C4-2B (cell line): ENCODE data around the gene VAV3.

Source experiments
- H3K27ac ChIP-seq: fragments of 450-650 bp; 2 replicates; pipeline ENCODE4 v1.5.1; 2017
- CTCF ChIP-seq: fragments of 450-650 bp; conservative IDR thresholded peaks from 2 replicates; pipeline ENCODE4 v1.5.1; 2017; ENCODE audit warnings: mild to moderate bottlenecking
- ZFX ChIP-seq: fragments of 450-650 bp; IDR thresholded peaks from 2 replicates; pipeline ENCODE4 v1.6.1; 2017

The VAV3 gene

GRCh38 chr1:107920999-107921398, 44.0 kb downstream of the VAV3 start:
- H3K27ac ChIP-seq = no peak overlapping the region

GRCh38 chr1:107920561-107920960, 44.4 kb downstream of the VAV3 start:
- H3K27ac ChIP-seq = no peak overlapping the region

More at GRCh38 chr1:107920999-107921398, 44.0 kb downstream of the VAV3 start:
- TF ChIP-seq ZFX (no peak), CTCF (no peak)

GRCh38 chr1:107919953-107920352, 45.0 kb downstream of the VAV3 start:
- H3K27ac ChIP-seq = no peak overlapping the region
- no peak for TF ChIP-seq ZFX
- TF ChIP-seq CTCF = no peak

More at GRCh38 chr1:107920561-107920960, 44.4 kb downstream of the VAV3 start:
- TF ChIP-seq ZFX (no peak), CTCF (no peak)

GRCh38 chr1:107914119-107914765, 50.7 kb downstream of the VAV3 start:
- no peak for TF ChIP-seq ZFX
- no peak for TF ChIP-seq CTCF

GRCh38 chr1:107912656-107913055, 52.3 kb downstream of the VAV3 start:
- H3K27ac ChIP-seq = no peak overlapping the region
- no peak for TF ChIP-seq ZFX
- TF ChIP-seq CTCF = no peak

More at GRCh38 chr1:107914119-107914765, 50.7 kb downstream of the VAV3 start:
- H3K27ac ChIP-seq = no peak overlapping the region

- no peak for TF ChIP-seq CTCF
- no peak for TF ChIP-seq ZFX
Measured at GRCh38 chr1:107900090-107900945, 64.7 kb downstream of the VAV3 start.

GRCh38 chr1:107899655-107900054, 65.3 kb downstream of the VAV3 start:
- TF ChIP-seq ZFX (no peak), CTCF (no peak)
- no peak overlapping the region for H3K27ac ChIP-seq

More at GRCh38 chr1:107900090-107900945, 64.7 kb downstream of the VAV3 start:
- H3K27ac ChIP-seq = no peak overlapping the region
